Lung (tissue), 4 donors: ENCODE results near the gene SDR9C7. TPM values are rescaled to one million over a fixed set of nuclear protein-coding genes. Genes with fewer than 3 reads are reported as not detected.

Source experiments
- polyA plus RNA-seq, 2 donors: library from polyadenylated mRNA; stranded (reverse); fragments of 200-250 nt; gene quantifications; one replicate each; pipeline ENCODE4 v1.2.1, GENCODE V29; 2013
- total RNA-seq, 2 donors: library from RNA; depleted of rRNA in 1 of 2; stranded (reverse); fragments of >200 nt in 1 of 2; gene quantifications; one replicate each; pipeline ENCODE4 v1.2.1, GENCODE V29; 2014 to 2021
- donor health status: Bipolar disorder and iron deficiency.
- donor health status: healthy.
- donor health status: DM: yes; HTN: yes; CAD: no.

The SDR9C7 gene
- total and polyA plus RNA-seq, 4 donors: not detected

Other genes with a start within 250 kb of the SDR9C7 start
- gene PTGES3, start 246.1 kb downstream of the SDR9C7 start, total RNA-seq: 100 to 1,000 TPM; 155 to 180 TPM
- 100 to 1,000 TPM in 1 of 2 donors, 10 to 100 TPM in 1; 88.6 to 149 TPM for gene PTGES3, start 246.1 kb downstream of the SDR9C7 start, polyA plus RNA-seq
- gene NACA, start 209.1 kb downstream of the SDR9C7 start, total RNA-seq: 1,000 to 10,000 TPM in 1 of 2 donors, 100 to 1,000 TPM in 1; 488 to 1,240 TPM
- gene NACA, start 209.1 kb downstream of the SDR9C7 start, polyA plus RNA-seq: 1,000 to 10,000 TPM; 1,081 to 1,734 TPM
- 1 to 10 TPM; 5.5 to 9.9 TPM for gene PRIM1, start 182.1 kb downstream of the SDR9C7 start, total RNA-seq
- 1 to 10 TPM; 3.1 to 4.4 TPM for gene PRIM1, start 182.1 kb downstream of the SDR9C7 start, polyA plus RNA-seq
- gene HSD17B6, start 171.1 kb downstream of the SDR9C7 start, total RNA-seq: 100 to 1,000 TPM in 1 of 2 donors, 10 to 100 TPM in 1; 34.3 to 107 TPM
- 10 to 100 TPM; 10.7 to 45.3 TPM for gene HSD17B6, start 171.1 kb downstream of the SDR9C7 start, polyA plus RNA-seq
- gene RDH16, start 23.2 kb upstream of the SDR9C7 start, total RNA-seq: under 1 TPM; 0.31 to 0.68 TPM
- under 1 TPM; 0.11 to 0.45 TPM for gene RDH16, start 23.2 kb upstream of the SDR9C7 start, polyA plus RNA-seq
- gene ZBTB39, start 72.1 kb upstream of the SDR9C7 start, total RNA-seq: 1 to 10 TPM; 6.4 to 9.1 TPM
- gene ZBTB39, start 72.1 kb upstream of the SDR9C7 start, polyA plus RNA-seq: 1 to 10 TPM; 2.2 to 2.5 TPM
- gene TAC3, start 82.1 kb upstream of the SDR9C7 start, total RNA-seq: not detected
- gene TAC3, start 82.1 kb upstream of the SDR9C7 start, polyA plus RNA-seq: not detected
- under 1 TPM; 0.09 to 0.67 TPM for gene MYO1A, start 115.7 kb upstream of the SDR9C7 start, total RNA-seq
- gene MYO1A, start 115.7 kb upstream of the SDR9C7 start, polyA plus RNA-seq: under 1 TPM; 0.13 to 0.28 TPM
- gene NEMP1, start 144.4 kb upstream of the SDR9C7 start, total RNA-seq: 10 to 100 TPM; 10.6 to 14.3 TPM
- 1 to 10 TPM; 3.7 to 4.8 TPM for gene NEMP1, start 144.4 kb upstream of the SDR9C7 start, polyA plus RNA-seq
- gene NAB2, start 154.7 kb upstream of the SDR9C7 start, total RNA-seq: 10 to 100 TPM; 45.2 to 51.3 TPM
- gene NAB2, start 154.7 kb upstream of the SDR9C7 start, polyA plus RNA-seq: 10 to 100 TPM; 16.7 to 32.5 TPM
- 100 to 1,000 TPM; 118 to 216 TPM for gene STAT6, start 177.0 kb upstream of the SDR9C7 start, total RNA-seq
- 100 to 1,000 TPM; 150 to 199 TPM for gene STAT6, start 177.0 kb upstream of the SDR9C7 start, polyA plus RNA-seq
- 100 to 1,000 TPM; 166 to 338 TPM for gene LRP1, start 194.1 kb upstream of the SDR9C7 start, total RNA-seq
- 10 to 100 TPM; 52.6 to 77.4 TPM for gene LRP1, start 194.1 kb upstream of the SDR9C7 start, polyA plus RNA-seq
- not detected for gene LRP1-AS, start 213.2 kb upstream of the SDR9C7 start, total RNA-seq
- not detected for gene LRP1-AS, start 213.2 kb upstream of the SDR9C7 start, polyA plus RNA-seq